Parathyroid adenoma (tissue), 2 donors: ENCODE measurements around the gene DOCK8.
A peak's percentile ranks its signal among the peaks of the same experiment; 100 is the strongest.

Experiments
- H2AFZ ChIP-seq: fragments of 300-600 bp; sonication (generic); one replicate; pipeline ENCODE4 v1.7.0; 2017; ENCODE audit warnings: antibody characterized with exemption, mild to moderate bottlenecking
- H3K27ac ChIP-seq: fragments of 300-600 bp; sonication (generic); one replicate; pipeline ENCODE4 v1.7.0; 2017
- H3K27me3 ChIP-seq: fragments of 300-600 bp; sonication (generic); one replicate; pipeline ENCODE4 v1.7.0; 2017; ENCODE audit warnings: low read length; ENCODE audit not compliant: control insufficient read depth, insufficient read depth
- H3K36me3 ChIP-seq: fragments of 300-600 bp; sonication (generic); one replicate; pipeline ENCODE4 v1.7.0; 2017; ENCODE audit warnings: low read length; ENCODE audit not compliant: control insufficient read depth, insufficient read depth
- H3K4me1 ChIP-seq: fragments of 300-600 bp; sonication (generic); one replicate; pipeline ENCODE4 v1.7.0; 2017; ENCODE audit warnings: control low read depth
- H3K4me2 ChIP-seq: fragments of 300-600 bp; sonication (generic); one replicate; pipeline ENCODE4 v1.7.0; 2017; ENCODE audit warnings: low read length
- H3K4me3 ChIP-seq: fragments of 300-600 bp; sonication (generic); one replicate; pipeline ENCODE4 v1.7.0; 2017; ENCODE audit warnings: low read depth, low read length
- H3K79me2 ChIP-seq: fragments of 300-600 bp; sonication (generic); one replicate; pipeline ENCODE4 v1.7.0; 2017; ENCODE audit warnings: control low read depth
- H3K9ac ChIP-seq: fragments of 300-600 bp; sonication (generic); one replicate; pipeline ENCODE4 v1.7.0; 2017; ENCODE audit warnings: mild to moderate bottlenecking
- H3K9me3 ChIP-seq: fragments of 300-600 bp; sonication (generic); one replicate; pipeline ENCODE4 v1.7.0; 2017; ENCODE audit warnings: low read length; ENCODE audit not compliant: control insufficient read depth
- TF ChIP-seq, protein P1 (sequence below): fragments of 300-600 bp; sonication (generic); IDR thresholded peaks from one replicate; pipeline ENCODE4 v1.7.0; 2017; ENCODE audit warnings: antibody characterized with exemption, mild to moderate bottlenecking
- donor health status: primary hyperparathyroidism.

Gene DOCK8

DNA sequence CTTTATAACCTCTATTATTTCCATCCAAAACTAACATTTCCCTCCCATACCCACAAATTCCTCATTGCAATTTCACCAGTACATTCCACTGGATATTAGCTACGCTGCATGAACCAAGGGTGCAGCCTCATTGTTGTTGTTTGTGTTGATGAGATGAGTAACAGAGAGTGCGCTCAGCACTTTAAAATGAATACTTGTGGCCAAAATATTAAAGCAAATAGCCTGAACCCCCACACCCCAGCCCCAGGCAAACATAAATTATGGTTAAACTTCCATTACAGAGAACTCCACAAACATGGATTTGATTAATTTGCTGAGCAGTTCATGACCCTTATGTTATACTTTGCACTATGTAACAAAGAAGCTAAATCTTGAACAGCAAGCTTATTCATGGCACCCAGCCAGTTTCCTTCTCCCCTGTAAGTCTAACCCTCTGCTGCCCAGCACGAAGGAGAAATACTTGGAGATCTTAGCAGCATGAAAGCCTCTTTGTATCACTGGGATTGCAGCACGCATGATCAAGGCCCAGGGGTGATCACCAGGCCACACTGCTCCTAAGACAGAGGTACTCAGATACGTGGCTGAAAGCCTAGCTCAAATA, 205.0 kb downstream of the DOCK8 start:
- no peaks in the 10 kb centered on the region for H3K36me3 ChIP-seq
- H3K9me3 ChIP-seq, result no peaks in the 10 kb centered on the region
- no peaks in the 10 kb centered on the region for H3K79me2 ChIP-seq
- no peak overlapping the region for H3K27ac ChIP-seq
- no peak overlapping the region for H2AFZ ChIP-seq
- TF ChIP-seq, protein P1, sequence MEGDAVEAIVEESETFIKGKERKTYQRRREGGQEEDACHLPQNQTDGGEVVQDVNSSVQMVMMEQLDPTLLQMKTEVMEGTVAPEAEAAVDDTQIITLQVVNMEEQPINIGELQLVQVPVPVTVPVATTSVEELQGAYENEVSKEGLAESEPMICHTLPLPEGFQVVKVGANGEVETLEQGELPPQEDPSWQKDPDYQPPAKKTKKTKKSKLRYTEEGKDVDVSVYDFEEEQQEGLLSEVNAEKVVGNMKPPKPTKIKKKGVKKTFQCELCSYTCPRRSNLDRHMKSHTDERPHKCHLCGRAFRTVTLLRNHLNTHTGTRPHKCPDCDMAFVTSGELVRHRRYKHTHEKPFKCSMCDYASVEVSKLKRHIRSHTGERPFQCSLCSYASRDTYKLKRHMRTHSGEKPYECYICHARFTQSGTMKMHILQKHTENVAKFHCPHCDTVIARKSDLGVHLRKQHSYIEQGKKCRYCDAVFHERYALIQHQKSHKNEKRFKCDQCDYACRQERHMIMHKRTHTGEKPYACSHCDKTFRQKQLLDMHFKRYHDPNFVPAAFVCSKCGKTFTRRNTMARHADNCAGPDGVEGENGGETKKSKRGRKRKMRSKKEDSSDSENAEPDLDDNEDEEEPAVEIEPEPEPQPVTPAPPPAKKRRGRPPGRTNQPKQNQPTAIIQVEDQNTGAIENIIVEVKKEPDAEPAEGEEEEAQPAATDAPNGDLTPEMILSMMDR, result no peak
- H3K9ac ChIP-seq, result no peak overlapping the region
- no peak overlapping the region for H3K4me3 ChIP-seq
- no peaks in the 10 kb centered on the region for H3K27me3 ChIP-seq
- no peak overlapping the region for H3K4me2 ChIP-seq
- H3K4me1 ChIP-seq, result no peaks in the 10 kb centered on the region

DNA sequence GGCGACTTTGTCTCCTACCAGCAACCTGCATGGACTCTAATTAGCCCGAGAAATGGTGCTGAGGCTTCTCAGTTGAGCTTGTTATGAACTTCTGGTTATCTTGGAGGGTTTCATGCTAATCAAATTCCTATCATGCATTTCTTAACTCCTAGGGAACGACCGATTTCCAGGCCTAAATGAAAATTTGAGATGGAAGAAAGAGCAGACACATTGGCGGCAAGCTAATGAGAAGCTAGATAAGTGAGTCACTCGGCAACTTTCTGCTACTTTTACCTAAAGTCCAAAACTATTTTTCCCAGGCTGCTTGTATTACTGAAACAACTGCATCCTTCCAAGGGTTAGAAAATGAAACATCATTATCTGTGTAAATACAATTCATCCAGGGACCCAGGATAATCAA, 207.2 kb downstream of the DOCK8 start:
- Histone ChIP-seq H2AFZ (no peak overlapping the region), H3K4me1 (no peaks in the 10 kb centered on the region), H3K9me3 (no peaks in the 10 kb centered on the region), H3K27me3 (no peaks in the 10 kb centered on the region), H3K4me2 (no peak overlapping the region), H3K27ac (no peak overlapping the region), H3K9ac (no peak overlapping the region), H3K36me3 (no peaks in the 10 kb centered on the region), H3K4me3 (no peak overlapping the region), H3K79me2 (no peaks in the 10 kb centered on the region)
- TF ChIP-seq, protein P1, result no peak

DNA sequence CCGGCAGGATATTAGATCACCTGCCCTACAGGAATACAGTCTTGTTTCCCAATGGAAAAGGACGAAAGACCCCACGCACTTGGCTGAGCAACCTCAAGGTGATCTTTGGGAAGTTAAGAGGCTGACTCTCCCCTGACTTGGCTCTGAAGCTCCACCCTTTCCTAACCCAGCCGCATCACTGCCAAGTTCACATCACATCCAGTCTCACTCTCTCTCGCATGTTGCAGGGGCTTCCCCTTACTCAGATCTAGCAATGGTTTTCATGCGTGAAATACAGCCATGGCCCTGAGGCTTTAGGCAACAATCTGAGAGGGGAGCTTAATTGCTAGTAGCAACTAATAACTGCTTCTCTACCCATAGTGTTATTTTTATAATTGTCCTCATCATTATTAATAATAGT, 211.6 kb downstream of the DOCK8 start:
- Histone ChIP-seq H3K36me3 (no peaks in the 10 kb centered on the region), H2AFZ (peak overlapping the region; percentile 28), H3K79me2 (no peaks in the 10 kb centered on the region), H3K27ac (no peak overlapping the region), H3K9me3 (no peaks in the 10 kb centered on the region), H3K4me3 (no peak overlapping the region), H3K4me2 (no peak overlapping the region), H3K27me3 (no peaks in the 10 kb centered on the region), H3K9ac (no peak overlapping the region), H3K4me1 (no peaks in the 10 kb centered on the region)
- TF ChIP-seq, protein P1, result no peak

DNA sequence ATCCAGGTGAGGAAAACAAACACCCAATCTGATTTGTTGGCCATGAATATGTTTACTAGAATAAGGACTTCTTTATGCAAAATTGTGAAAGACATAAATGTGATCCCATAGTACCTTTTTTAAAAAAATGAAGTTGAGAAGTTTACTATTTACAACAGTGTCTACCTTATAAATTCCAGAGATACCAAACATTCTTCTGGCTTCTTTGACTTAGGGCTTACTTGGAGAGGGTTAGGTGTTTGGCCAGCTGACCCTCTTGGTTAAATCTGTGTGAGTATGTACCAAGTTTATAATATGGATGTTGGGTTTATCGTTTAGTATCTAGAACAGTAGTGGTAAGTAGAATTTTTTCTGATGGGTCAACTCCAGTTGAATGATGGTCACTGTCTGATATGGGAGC, 212.3 kb downstream of the DOCK8 start:
- H3K27me3 ChIP-seq, result no peaks in the 10 kb centered on the region
- H3K4me2 ChIP-seq, result no peak overlapping the region
- H3K79me2 ChIP-seq, result no peaks in the 10 kb centered on the region
- H3K4me3 ChIP-seq, result no peak overlapping the region
- no peak overlapping the region for H2AFZ ChIP-seq
- TF ChIP-seq, protein P1, result no peak
- no peaks in the 10 kb centered on the region for H3K4me1 ChIP-seq
- H3K9me3 ChIP-seq, result no peaks in the 10 kb centered on the region
- no peaks in the 10 kb centered on the region for H3K36me3 ChIP-seq
- no peak overlapping the region for H3K9ac ChIP-seq
- no peak overlapping the region for H3K27ac ChIP-seq

DNA sequence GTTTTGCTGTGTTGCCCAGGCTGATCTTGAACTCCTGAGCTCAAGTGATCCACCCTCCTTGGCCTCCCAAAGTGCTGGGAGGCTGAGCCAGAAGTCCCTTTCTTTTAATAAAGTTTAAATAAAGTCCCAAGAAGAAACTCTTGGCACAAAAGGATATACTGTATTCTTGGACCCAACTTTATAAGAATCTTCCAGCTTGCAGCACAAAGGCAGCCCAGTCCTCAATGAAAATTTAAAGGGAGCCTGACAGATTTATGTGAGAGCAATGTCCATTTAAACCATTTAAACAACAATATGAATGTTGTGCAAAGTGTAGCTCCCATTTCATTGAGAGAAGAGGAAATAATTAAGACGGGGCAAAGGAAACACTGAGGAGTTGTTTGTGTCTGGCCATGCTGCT, 217.0 kb downstream of the DOCK8 start:
- Histone ChIP-seq H3K4me2 (no peak overlapping the region), H3K27me3 (no peaks in the 10 kb centered on the region), H3K36me3 (no peaks in the 10 kb centered on the region), H3K27ac (no peak overlapping the region), H3K4me3 (no peak overlapping the region), H3K9me3 (no peaks in the 10 kb centered on the region), H3K79me2 (no peaks in the 10 kb centered on the region), H3K4me1 (no peaks in the 10 kb centered on the region), H3K9ac (no peak overlapping the region), H2AFZ (no peak overlapping the region)
- TF ChIP-seq, protein P1, result no peak
